Left ventricle myocardium inferior (tissue), 1 donor: Measurements from ENCODE around the gene MINDY3. TPM values are rescaled to one million over a fixed set of nuclear protein-coding genes. Genes with fewer than 3 reads are reported as not detected.

Experiments
- DNase-seq: peaks from one replicate; pipeline ENCODE4 v3.0.0-alpha.2; 2020
- H3K27ac ChIP-seq: fragments of 200-600 bp; replicated peaks from 2 replicates; pipeline ENCODE4 v1.8.0; 2021
- H3K27me3 ChIP-seq: fragments of 200-600 bp; 2 replicates; pipeline ENCODE4 v1.8.0; 2021; ENCODE audit warnings: low read depth
- H3K36me3 ChIP-seq: fragments of 200-600 bp; 2 replicates; pipeline ENCODE4 v1.8.0; 2021
- H3K4me1 ChIP-seq: fragments of 200-600 bp; 2 replicates; pipeline ENCODE4 v1.8.0; 2021
- H3K4me3 ChIP-seq: fragments of 200-600 bp; 2 replicates; pipeline ENCODE4 v1.8.0; 2021; ENCODE audit warnings: mild to moderate bottlenecking, moderate library complexity
- H3K9me3 ChIP-seq: fragments of 200-600 bp; replicated peaks from 2 replicates; pipeline ENCODE4 v1.8.0; 2021
- intact Hi-C: fragments of 100-400 bp; cut with micrococcal nuclease; formaldehyde crosslinking; loops from one replicate; pipeline ENCODE4 v1.11.0; 2022
- total RNA-seq: library from RNA; stranded (reverse); fragmentation: NEBNext Ultra II Directional; extraction: Animal tissue kit (Norgen Biotek cat#: 25700); gene quantifications from one replicate; pipeline ENCODE4 v1.2.1, GENCODE V29; 2021
- TF ChIP-seq, protein P1 (sequence below): fragments of 200-600 bp; IDR thresholded peaks from 2 replicates; pipeline ENCODE4 v1.8.0; 2021; ENCODE audit warnings: antibody characterized with exemption, mild to moderate bottlenecking, borderline replicate concordance
- donor health status: DM: no; HTN: yes; CAD: no; lungs with severe emphysema.

MINDY3 gene
- total RNA-seq, 1 donor from 2014 or later, result 22.5 TPM

DNA sequence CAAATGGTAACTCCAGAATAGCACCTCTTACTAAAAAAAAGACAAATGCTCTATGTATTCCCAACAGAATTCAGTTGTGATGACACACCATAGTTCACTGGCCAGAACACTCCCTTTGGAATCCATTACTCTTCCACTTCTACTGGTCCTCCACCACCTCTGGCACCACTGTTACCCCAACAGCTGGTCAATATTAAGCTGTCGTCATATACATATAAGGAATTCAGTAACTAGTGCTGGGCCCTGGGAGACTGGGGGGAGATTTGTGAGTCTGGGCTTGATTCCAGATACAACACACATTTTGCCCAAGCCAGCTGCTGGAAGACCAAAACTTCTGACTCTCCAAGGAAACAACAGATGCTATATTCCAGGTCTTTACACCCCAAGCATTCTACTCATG lies 114.6 kb downstream of the MINDY3 start:
- H3K4me3 ChIP-seq, result no peak overlapping the region
- no peak overlapping the region for H3K27ac ChIP-seq
- no peaks in the 10 kb centered on the region for H3K27me3 ChIP-seq
- H3K4me1 ChIP-seq, result no peaks in the 10 kb centered on the region
- no peaks in the 10 kb centered on the region for H3K9me3 ChIP-seq
- intact Hi-C loops, result no loop called here
- TF ChIP-seq, protein P1, sequence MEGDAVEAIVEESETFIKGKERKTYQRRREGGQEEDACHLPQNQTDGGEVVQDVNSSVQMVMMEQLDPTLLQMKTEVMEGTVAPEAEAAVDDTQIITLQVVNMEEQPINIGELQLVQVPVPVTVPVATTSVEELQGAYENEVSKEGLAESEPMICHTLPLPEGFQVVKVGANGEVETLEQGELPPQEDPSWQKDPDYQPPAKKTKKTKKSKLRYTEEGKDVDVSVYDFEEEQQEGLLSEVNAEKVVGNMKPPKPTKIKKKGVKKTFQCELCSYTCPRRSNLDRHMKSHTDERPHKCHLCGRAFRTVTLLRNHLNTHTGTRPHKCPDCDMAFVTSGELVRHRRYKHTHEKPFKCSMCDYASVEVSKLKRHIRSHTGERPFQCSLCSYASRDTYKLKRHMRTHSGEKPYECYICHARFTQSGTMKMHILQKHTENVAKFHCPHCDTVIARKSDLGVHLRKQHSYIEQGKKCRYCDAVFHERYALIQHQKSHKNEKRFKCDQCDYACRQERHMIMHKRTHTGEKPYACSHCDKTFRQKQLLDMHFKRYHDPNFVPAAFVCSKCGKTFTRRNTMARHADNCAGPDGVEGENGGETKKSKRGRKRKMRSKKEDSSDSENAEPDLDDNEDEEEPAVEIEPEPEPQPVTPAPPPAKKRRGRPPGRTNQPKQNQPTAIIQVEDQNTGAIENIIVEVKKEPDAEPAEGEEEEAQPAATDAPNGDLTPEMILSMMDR, result no peak
- no peaks in the 10 kb centered on the region for H3K36me3 ChIP-seq
- DNase-seq, result peak; percentile 53

DNA sequence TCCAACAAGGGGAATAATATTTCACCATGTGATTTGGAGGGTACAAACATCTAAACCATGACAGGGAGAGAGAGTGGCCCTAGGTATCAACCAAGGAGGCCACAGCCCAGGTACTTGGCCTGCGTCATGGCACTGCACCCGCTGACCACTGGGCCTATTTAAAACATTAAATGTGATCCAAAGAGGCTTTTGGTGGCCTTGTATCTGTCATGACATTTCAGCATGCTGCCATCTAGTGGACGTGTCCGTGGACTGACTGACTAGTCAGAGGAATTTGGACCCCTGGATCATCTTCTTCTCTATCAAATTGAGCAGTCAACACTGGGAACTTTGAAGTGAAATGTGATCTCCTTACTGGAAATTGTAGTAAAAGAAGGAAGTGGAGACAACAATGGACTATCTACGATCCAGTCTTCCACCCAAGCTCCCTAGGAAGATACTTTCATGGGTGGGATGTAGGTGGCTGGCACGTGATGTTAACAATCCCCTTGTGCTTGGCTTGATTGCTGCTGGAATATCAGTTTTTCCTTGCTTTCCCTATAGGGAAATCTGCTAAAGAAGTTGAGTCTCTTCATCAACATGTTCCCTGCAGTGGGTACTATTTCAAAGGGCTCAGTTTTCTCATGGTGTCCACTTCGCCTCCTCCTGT lies 116.0 kb downstream of the MINDY3 start:
- intact Hi-C loops, result no loop called here
- Histone ChIP-seq H3K27me3 (no peaks in the 10 kb centered on the region), H3K27ac (no peak overlapping the region), H3K4me3 (no peak overlapping the region), H3K9me3 (no peaks in the 10 kb centered on the region), H3K36me3 (no peaks in the 10 kb centered on the region), H3K4me1 (no peaks in the 10 kb centered on the region)
- no peak for DNase-seq
- TF ChIP-seq, protein P1, result peak; percentile 60

DNA sequence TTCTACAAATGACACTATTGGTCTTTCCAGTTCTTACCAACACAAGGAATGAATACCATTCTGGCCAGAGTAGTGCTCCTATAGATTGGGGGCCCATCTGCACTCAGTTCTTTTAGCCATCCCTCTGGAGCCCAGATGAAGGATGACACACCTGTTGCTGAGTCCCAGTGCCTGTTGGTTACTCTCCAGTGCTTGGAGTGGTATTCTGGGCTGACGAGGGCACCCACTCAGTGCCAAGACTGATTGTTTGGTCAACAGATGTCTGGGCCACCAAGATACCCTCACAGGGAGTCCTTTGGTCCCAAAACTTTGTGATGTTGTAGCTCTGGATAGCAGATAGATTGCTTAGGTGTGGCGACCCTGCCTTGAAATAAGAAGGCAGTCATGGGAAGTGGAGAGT lies 116.9 kb downstream of the MINDY3 start:
- no peak overlapping the region for H3K4me3 ChIP-seq
- no peak overlapping the region for H3K27ac ChIP-seq
- no peaks in the 10 kb centered on the region for H3K9me3 ChIP-seq
- DNase-seq, result no peak
- H3K36me3 ChIP-seq, result no peaks in the 10 kb centered on the region
- intact Hi-C loops, result no loop called here
- TF ChIP-seq, protein P1, result no peak
- H3K4me1 ChIP-seq, result no peaks in the 10 kb centered on the region
- H3K27me3 ChIP-seq, result no peaks in the 10 kb centered on the region

DNA sequence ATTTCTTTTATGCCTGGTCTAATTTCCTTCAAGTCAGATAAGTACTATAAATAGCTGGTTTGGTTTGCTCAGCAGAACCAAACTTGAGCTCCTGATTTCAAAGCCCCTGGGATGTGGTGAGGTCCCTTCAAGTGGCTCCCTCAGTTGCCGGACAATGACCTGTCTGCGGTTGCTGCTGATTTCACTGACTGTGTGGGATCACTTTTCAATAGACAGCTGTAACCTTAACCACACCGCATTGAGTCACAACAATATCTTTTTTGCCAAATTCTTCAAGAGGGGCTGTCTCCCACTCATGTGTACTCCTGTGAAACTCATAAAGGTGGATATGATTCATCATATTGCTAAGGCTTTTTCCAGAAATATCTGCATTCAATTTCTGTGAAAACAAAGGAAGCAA lies 117.5 kb downstream of the MINDY3 start:
- Histone ChIP-seq H3K36me3 (no peaks in the 10 kb centered on the region), H3K4me3 (no peak overlapping the region), H3K27me3 (no peaks in the 10 kb centered on the region), H3K9me3 (no peaks in the 10 kb centered on the region), H3K27ac (no peak overlapping the region), H3K4me1 (no peaks in the 10 kb centered on the region)
- TF ChIP-seq, protein P1, result no peak
- no peak for DNase-seq
- intact Hi-C loops, result no loop called here

DNA sequence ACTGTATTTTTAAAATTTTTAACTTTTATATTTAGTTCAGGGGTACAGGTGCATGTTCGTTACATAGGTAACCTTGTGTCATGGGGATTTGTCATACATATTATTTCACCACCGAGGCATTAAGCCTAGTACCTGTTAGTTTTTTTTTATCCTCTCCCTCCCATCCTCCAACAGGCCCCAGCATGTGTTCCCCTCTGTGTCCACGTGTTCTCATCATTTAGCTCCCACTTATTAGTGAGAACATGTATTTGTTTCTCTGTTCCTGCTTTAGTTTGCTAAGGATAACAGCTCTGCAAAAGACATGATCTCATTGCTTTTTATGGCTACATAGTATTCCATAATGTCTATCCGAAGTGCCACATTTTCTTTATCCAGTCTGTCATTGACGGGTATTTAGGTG lies 118.2 kb downstream of the MINDY3 start:
- H3K36me3 ChIP-seq, result no peaks in the 10 kb centered on the region
- H3K9me3 ChIP-seq, result no peaks in the 10 kb centered on the region
- DNase-seq, result no peak
- TF ChIP-seq, protein P1, result no peak
- H3K27ac ChIP-seq, result no peak overlapping the region
- H3K4me3 ChIP-seq, result no peak overlapping the region
- intact Hi-C loops, result no loop called here
- H3K27me3 ChIP-seq, result no peaks in the 10 kb centered on the region
- peaks cover 4% of the 10 kb centered on the region for H3K4me1 ChIP-seq

DNA sequence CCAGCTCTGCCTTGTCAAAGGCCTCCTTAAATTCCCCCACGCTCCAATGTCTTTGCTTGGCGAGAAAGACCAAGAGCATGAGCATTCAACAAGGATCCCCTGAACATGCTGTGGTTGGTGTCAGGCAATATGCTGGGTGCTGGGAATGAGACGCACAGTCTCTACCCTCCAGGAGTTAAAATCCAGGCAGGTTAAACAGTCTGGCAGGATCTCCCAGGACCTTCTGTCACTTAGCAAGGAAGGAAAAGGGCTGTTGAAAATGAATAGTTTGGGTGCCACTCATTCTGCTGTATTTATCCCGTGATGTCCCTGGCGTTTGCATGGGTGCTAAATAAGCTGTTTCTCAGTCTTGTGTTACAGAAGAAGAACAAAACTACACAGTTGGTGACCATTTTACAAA lies 118.7 kb downstream of the MINDY3 start:
- intact Hi-C loops, result no loop called here
- H3K36me3 ChIP-seq, result no peaks in the 10 kb centered on the region
- no peak overlapping the region for H3K4me3 ChIP-seq
- H3K9me3 ChIP-seq, result no peaks in the 10 kb centered on the region
- H3K27ac ChIP-seq, result no peak overlapping the region
- TF ChIP-seq, protein P1, result no peak
- no peaks in the 10 kb centered on the region for H3K27me3 ChIP-seq
- H3K4me1 ChIP-seq, result peaks cover 4% of the 10 kb centered on the region
- no peak for DNase-seq
